Ascending aorta (tissue), 2 donors: Measurements from ENCODE around the gene DDX49. TPM values are rescaled to one million over a fixed set of nuclear protein-coding genes. Genes with fewer than 3 reads are reported as not detected.

ENCODE experiments used
- DNase-seq, 2 donors: peaks; one replicate each; pipeline ENCODE4 v3.0.0-alpha.2; 2019; ENCODE audit warnings: low spot score in 2 of 2
- H3K27ac ChIP-seq, 2 donors: fragments of 200-600 bp; sonication (generic); one replicate each; pipeline ENCODE4 v1.5.1; 2016 to 2017; ENCODE audit warnings: mild to moderate bottlenecking in 1 of 2
- H3K27me3 ChIP-seq: fragments of 200-600 bp; sonication (generic); one replicate; pipeline ENCODE4 v1.5.1; 2017
- H3K36me3 ChIP-seq, 2 donors: fragments of 200-600 bp; sonication (generic); one replicate each; pipeline ENCODE4 v1.5.1; 2016
- H3K4me1 ChIP-seq, 2 donors: fragments of 200-600 bp; sonication (generic); one replicate each; pipeline ENCODE4 v1.5.1; 2016 to 2017; ENCODE audit warnings: mild to moderate bottlenecking in 1 of 2
- H3K4me3 ChIP-seq, 2 donors: fragments of 200-600 bp; sonication (generic); one replicate each; pipeline ENCODE4 v1.5.1; 2016 to 2017; ENCODE audit warnings: mild to moderate bottlenecking in 1 of 2
- H3K9me3 ChIP-seq, 2 donors: fragments of 200-600 bp; sonication (generic); one replicate each; pipeline ENCODE4 v1.5.1; 2016
- CTCF ChIP-seq, 3 experiments: fragments of 200-600 bp in 2 of 3; fragments of 450-650 bp in 1 of 3; sonication (generic) in 2 of 3; IDR thresholded peaks; one replicate each; pipeline ENCODE4 v1.5.1; 2016 to 2019; ENCODE audit warnings: antibody characterized with exemption in 3 of 3, mild to moderate bottlenecking in 1 of 3, moderate library complexity in 1 of 3
- intact Hi-C: fragments of 100-400 bp; cut with DNase I; formaldehyde crosslinking; loops from one replicate; pipeline ENCODE4 v1.15.1; 2023
- total RNA-seq: library from RNA; depleted of rRNA; stranded (reverse); fragments of >200 nt; gene quantifications from one replicate; pipeline ENCODE4 v1.1.0, GENCODE V29; 2016

DDX49 gene
- total RNA-seq, 1 donor from 2014 or later: 51.6 TPM

GRCh38 chr19:18883526-18884304 is 35.8 kb upstream of the DDX49 start:
- no peaks in the 10 kb centered on the region for H3K4me1 ChIP-seq
- H3K4me3 ChIP-seq: no peak overlapping the region
- no peak for TF ChIP-seq CTCF (IDR thresholded peaks at IDR 0.05)
- no peak overlapping the region for H3K27ac ChIP-seq
- no peaks in the 10 kb centered on the region for H3K9me3 ChIP-seq
- H3K27me3 ChIP-seq: no peaks in the 10 kb centered on the region
- intact Hi-C loops: no loop called here
- no peaks in the 10 kb centered on the region for H3K36me3 ChIP-seq
- DNase-seq: no peak

GRCh38 chr19:18886972-18887371 is 32.5 kb upstream of the DDX49 start:
- Histone ChIP-seq H3K27me3 (no peaks in the 10 kb centered on the region), H3K27ac (no peak overlapping the region), H3K4me3 (no peak overlapping the region), H3K36me3 (no peaks in the 10 kb centered on the region), H3K9me3 (no peaks in the 10 kb centered on the region), H3K4me1 (no peaks in the 10 kb centered on the region)
- DNase-seq: no peak
- no peak for TF ChIP-seq CTCF (IDR thresholded peaks at IDR 0.05)
- intact Hi-C loops: no loop called here

- intact Hi-C loops: no loop called here
- peaks cover 0 to under 1% of the 10 kb centered on the region in 2 donors for H3K4me1 ChIP-seq
Measured at GRCh38 chr19:18889949-18890745, 29.4 kb upstream of the DDX49 start.

GRCh38 chr19:18893587-18894253 is 25.8 kb upstream of the DDX49 start:
- H3K4me1 ChIP-seq: peaks cover 7 to 8% of the 10 kb centered on the region in 2 donors
- no peak for DNase-seq
- H3K4me3 ChIP-seq: no peak overlapping the region
- intact Hi-C loops: no loop called here
- H3K9me3 ChIP-seq: no peaks in the 10 kb centered on the region
- peaks cover 0 to under 1% of the 10 kb centered on the region in 2 donors for H3K36me3 ChIP-seq
- H3K27ac ChIP-seq: no peak overlapping the region
- TF ChIP-seq CTCF (IDR thresholded peaks at IDR 0.05): no peak
- peaks cover 11% of the 10 kb centered on the region for H3K27me3 ChIP-seq

More at GRCh38 chr19:18889949-18890745, 29.4 kb upstream of the DDX49 start:
- Histone ChIP-seq H3K4me3 (no peak overlapping the region), H3K9me3 (no peaks in the 10 kb centered on the region), H3K36me3 (no peaks in the 10 kb centered on the region), H3K27ac (no peak overlapping the region), H3K27me3 (peaks cover 11% of the 10 kb centered on the region)
- TF ChIP-seq CTCF (IDR thresholded peaks at IDR 0.05): no peak
- DNase-seq: no peak

- peak overlapping the region; percentile 33 to 53 for H3K4me3 ChIP-seq
- DNase-seq: no peak
- no peaks in the 10 kb centered on the region for H3K9me3 ChIP-seq
- H3K27me3 ChIP-seq: peaks cover 11% of the 10 kb centered on the region
- peaks cover 4 to 8% of the 10 kb centered on the region in 2 donors for H3K36me3 ChIP-seq
- intact Hi-C loops: no loop called here
- no peak overlapping the region for H3K27ac ChIP-seq
- peaks cover 7 to 8% of the 10 kb centered on the region in 2 donors for H3K4me1 ChIP-seq
- TF ChIP-seq CTCF (IDR thresholded peaks at IDR 0.05): no peak
Measured at GRCh38 chr19:18894254-18895037, 25.1 kb upstream of the DDX49 start.
